Type B pancreatic cell (in vitro differentiated cells): ENCODE results near the gene ITGA1. TPM values are rescaled to one million over a fixed set of nuclear protein-coding genes. Genes with fewer than 3 reads are reported as not detected.
"Not testable (repeated sequence)": the region's sequence is repeated elsewhere in the genome, so short reads cannot be mapped to it uniquely, and the experiment has no call there.

Experiments used
- DNase-seq: peaks from one replicate; pipeline ENCODE4 v3.0.0; 2021; ENCODE audit warnings: mixed read lengths; ENCODE audit not compliant: unreplicated experiment; ENCODE audit errors: extremely low spot score
- H3K27ac Mint-ChIP-seq: 2 replicates; pipeline ENCODE4 v1.8.0; 2021; ENCODE audit warnings: mild to moderate bottlenecking, mixed read lengths
- H3K27me3 Mint-ChIP-seq: 2 replicates; pipeline ENCODE4 v1.8.0; 2021; ENCODE audit warnings: mixed read lengths
- H3K36me3 Mint-ChIP-seq: 2 replicates; pipeline ENCODE4 v1.8.0; 2021; ENCODE audit warnings: mixed read lengths
- H3K4me1 Mint-ChIP-seq: one replicate; pipeline ENCODE4 v1.8.0; 2021; ENCODE audit warnings: mixed read lengths; ENCODE audit not compliant: unreplicated experiment
- H3K4me3 Mint-ChIP-seq: 2 replicates; pipeline ENCODE4 v1.8.0; 2021; ENCODE audit warnings: mild to moderate bottlenecking, mixed read lengths
- H3K9me3 Mint-ChIP-seq: 2 replicates; pipeline ENCODE4 v1.8.0; 2021; ENCODE audit warnings: mixed read lengths
- CTCF ChIP-seq: fragments of 200-600 bp; sonication (generic); conservative IDR thresholded peaks from 2 replicates; pipeline ENCODE4 v1.5.0; 2021; ENCODE audit warnings: antibody characterized with exemption, mild to moderate bottlenecking
- total RNA-seq: library from RNA; stranded (reverse); gene quantifications from 2 replicates; pipeline ENCODE4 v1.2.1, GENCODE V29; 2021; ENCODE audit warnings: low replicate concordance

ITGA1 gene
- total RNA-seq, 1 donor from 2014 or later, result 17.0 TPM

- Mint-ChIP-seq H3K4me1 (no peaks in the 10 kb centered on the region), H3K27ac (no peak overlapping the region), H3K9me3 (no peaks in the 10 kb centered on the region), H3K27me3 (no peaks in the 10 kb centered on the region), H3K36me3 (no peaks in the 10 kb centered on the region), H3K4me3 (no peak overlapping the region)
- no peak for DNase-seq
- TF ChIP-seq CTCF, result no peak
These were observed 68.8 kb downstream of the ITGA1 start for GRCh38 chr5:52856564-52856963.

GRCh38 chr5:52859628-52860027, 71.9 kb downstream of the ITGA1 start:
- H3K36me3 Mint-ChIP-seq, result no peaks in the 10 kb centered on the region
- no peaks in the 10 kb centered on the region for H3K9me3 Mint-ChIP-seq
- no peak overlapping the region for H3K4me3 Mint-ChIP-seq
- H3K4me1 Mint-ChIP-seq, result no peaks in the 10 kb centered on the region
- H3K27me3 Mint-ChIP-seq, result no peaks in the 10 kb centered on the region
- H3K27ac Mint-ChIP-seq, result no peak overlapping the region
- DNase-seq, result no peak
- no peak for TF ChIP-seq CTCF

- Mint-ChIP-seq H3K4me1 (no peaks in the 10 kb centered on the region), H3K9me3 (no peaks in the 10 kb centered on the region), H3K27me3 (no peaks in the 10 kb centered on the region), H3K27ac (no peak overlapping the region), H3K4me3 (no peak overlapping the region), H3K36me3 (no peaks in the 10 kb centered on the region)
- DNase-seq, result no peak
- TF ChIP-seq CTCF, result no peak
These were observed 73.7 kb downstream of the ITGA1 start for GRCh38 chr5:52861368-52861767.

GRCh38 chr5:52863715-52864290, 76.1 kb downstream of the ITGA1 start:
- TF ChIP-seq CTCF, result no peak
- H3K4me3 Mint-ChIP-seq, result no peak overlapping the region
- no peak overlapping the region for H3K27ac Mint-ChIP-seq
- no peaks in the 10 kb centered on the region for H3K9me3 Mint-ChIP-seq
- no peaks in the 10 kb centered on the region for H3K27me3 Mint-ChIP-seq
- no peak for DNase-seq
- no peaks in the 10 kb centered on the region for H3K4me1 Mint-ChIP-seq
- H3K36me3 Mint-ChIP-seq, result no peaks in the 10 kb centered on the region

- Mint-ChIP-seq H3K36me3 (no peaks in the 10 kb centered on the region), H3K4me1 (no peaks in the 10 kb centered on the region), H3K4me3 (no peak overlapping the region), H3K27ac (no peak overlapping the region), H3K9me3 (no peaks in the 10 kb centered on the region), H3K27me3 (no peaks in the 10 kb centered on the region)
- TF ChIP-seq CTCF, result no peak
- DNase-seq, result no peak
These were observed 76.7 kb downstream of the ITGA1 start for GRCh38 chr5:52864371-52864770.

- no peak for DNase-seq
- no peaks in the 10 kb centered on the region for H3K9me3 Mint-ChIP-seq
- no peak overlapping the region for H3K4me3 Mint-ChIP-seq
- H3K27ac Mint-ChIP-seq, result no peak overlapping the region
- no peaks in the 10 kb centered on the region for H3K27me3 Mint-ChIP-seq
- no peaks in the 10 kb centered on the region for H3K36me3 Mint-ChIP-seq
- H3K4me1 Mint-ChIP-seq, result no peaks in the 10 kb centered on the region
- no peak for TF ChIP-seq CTCF
These were observed 77.2 kb downstream of the ITGA1 start for GRCh38 chr5:52864884-52865283.

- DNase-seq, H3K4me1 Mint-ChIP-seq, H3K4me3 Mint-ChIP-seq, H3K27ac Mint-ChIP-seq, H3K27me3 Mint-ChIP-seq, H3K9me3 Mint-ChIP-seq, H3K36me3 Mint-ChIP-seq: not testable (repeated sequence)
These were observed 78.3 kb downstream of the ITGA1 start for GRCh38 chr5:52865991-52866390.
